ENCODE measurements around the gene AGBL4.

- TF ChIP-seq POLR2AphosphoS5 (IDR thresholded peaks at IDR 0.05; ENCODE audit: low read depth, low read length) = no peak
- no peak for TF ChIP-seq TAF1 (IDR thresholded peaks at IDR 0.05; ENCODE audit: borderline replicate concordance, insufficient read depth, low read length)
- no peak for TF ChIP-seq FOXP2 (optimal IDR thresholded peaks at IDR 0.05; ENCODE audit: borderline replicate concordance, extremely low read depth, extremely low read length, insufficient read depth)
- TF ChIP-seq REST (IDR thresholded peaks at IDR 0.05; ENCODE audit: insufficient read depth in 1 of 2, low read depth in 2 of 2, low read length in 2 of 2) = no peak
Observed at GRCh38 chr1:49995734-49996133, 28.0 kb downstream of the AGBL4 start.
